Measurements from ENCODE around the gene PCDHGA3.
"Not testable (repeated sequence)": the region's sequence is repeated elsewhere in the genome, so short reads cannot be mapped to it uniquely, and the experiment has no call there.

PCDHGA3 gene

DNA sequence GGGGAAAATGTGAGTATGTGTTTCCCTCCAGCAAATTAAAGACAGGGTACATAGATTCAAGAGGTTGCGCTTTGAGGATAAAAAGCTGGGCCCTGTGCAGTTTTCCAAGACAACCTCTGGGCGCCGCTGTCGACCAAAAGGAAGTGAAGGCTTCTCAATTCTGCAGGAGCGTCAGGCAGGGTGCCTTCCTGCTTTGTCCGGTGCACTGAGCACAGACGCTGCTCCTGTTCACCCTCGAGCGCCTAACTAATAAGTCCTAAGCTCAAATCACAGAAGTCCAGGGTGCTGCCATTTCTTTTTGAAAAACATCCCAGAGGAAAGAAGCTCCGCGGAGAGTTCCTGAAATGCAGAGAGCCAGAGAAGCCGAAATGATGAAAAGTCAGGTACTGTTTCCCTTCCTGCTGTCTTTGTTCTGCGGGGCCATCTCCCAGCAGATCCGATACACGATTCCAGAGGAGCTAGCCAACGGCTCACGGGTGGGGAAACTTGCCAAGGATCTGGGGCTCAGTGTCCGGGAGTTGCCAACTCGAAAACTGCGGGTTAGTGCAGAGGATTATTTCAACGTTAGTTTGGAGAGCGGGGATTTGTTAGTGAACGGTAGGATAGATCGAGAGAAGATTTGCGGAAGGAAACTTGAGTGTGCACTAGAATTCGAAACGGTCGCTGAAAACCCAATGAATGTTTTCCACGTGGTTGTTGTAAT lies 6.4 kb downstream of the PCDHGA3 start, which contains the start of gene PCDHGB1:
Gene PCDHGB1 (plus strand): TSS at position 183 of the 703 bp plus-strand sequence. CDS start 162 bp downstream, at position 345.
- no peak for FAIRE-seq

DNA sequence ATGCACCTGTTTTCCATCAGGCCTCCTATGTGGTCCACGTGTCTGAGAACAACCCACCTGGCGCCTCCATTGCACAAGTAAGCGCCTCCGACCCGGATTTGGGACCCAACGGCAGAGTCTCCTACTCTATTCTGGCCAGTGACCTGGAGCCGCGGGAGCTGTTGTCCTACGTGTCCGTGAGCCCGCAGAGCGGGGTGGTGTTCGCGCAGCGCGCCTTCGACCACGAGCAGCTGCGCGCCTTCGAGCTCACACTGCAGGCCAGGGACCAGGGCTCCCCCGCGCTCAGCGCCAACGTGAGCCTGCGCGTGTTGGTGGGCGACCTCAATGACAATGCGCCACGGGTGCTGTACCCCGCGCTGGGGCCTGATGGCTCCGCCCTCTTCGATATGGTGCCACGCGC lies 8.0 kb downstream of the PCDHGA3 start:
- FAIRE-seq, result no peak

DNA sequence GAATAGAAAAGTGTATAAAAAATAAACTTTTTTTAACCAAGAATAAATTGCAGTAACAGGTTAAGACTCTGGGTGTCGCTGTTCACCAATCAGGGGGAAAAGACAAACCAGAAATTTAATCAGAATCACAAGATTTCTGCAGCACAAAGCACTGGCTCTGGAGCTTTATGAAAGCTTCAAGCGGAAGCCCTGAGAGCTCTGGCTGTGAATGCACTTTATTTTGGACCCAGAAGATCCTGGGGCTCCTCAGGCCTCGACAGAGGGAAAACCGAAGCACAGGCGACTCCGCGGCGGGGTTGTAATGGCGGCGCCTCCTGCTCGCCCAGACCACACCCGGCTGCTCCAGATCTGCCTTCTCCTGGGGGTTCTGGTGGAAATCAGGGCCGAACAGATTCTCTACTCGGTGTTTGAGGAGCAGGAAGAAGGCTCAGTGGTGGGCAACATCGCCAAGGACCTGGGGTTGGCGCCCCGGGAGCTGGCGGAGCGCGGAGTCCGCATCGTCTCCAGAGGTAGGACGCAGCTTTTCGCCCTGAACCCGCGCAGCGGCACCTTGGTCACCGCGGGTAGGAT lies 11.4 kb downstream of the PCDHGA3 start, which contains the start of gene PCDHGA4:
Gene PCDHGA4 (plus strand): TSS at position 122 of the 570 bp plus-strand sequence. CDS start 87 bp downstream, at position 209.
- FAIRE-seq, result no peak

DNA sequence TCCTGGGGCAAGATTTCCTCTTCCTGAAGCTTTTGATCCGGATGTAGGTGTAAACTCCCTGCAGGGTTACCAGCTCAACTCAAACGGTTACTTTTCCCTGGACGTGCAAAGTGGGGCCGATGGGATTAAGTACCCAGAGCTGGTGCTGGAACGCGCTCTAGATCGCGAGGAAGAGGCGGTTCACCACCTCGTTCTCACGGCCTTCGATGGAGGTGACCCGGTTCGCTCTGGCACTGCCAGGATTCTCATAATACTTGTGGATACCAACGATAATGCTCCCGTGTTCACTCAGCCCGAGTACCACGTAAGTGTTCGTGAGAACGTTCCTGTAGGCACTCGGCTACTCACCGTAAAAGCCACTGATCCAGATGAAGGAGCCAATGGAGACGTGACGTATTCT lies 12.0 kb downstream of the PCDHGA3 start:
- no peak for FAIRE-seq

DNA sequence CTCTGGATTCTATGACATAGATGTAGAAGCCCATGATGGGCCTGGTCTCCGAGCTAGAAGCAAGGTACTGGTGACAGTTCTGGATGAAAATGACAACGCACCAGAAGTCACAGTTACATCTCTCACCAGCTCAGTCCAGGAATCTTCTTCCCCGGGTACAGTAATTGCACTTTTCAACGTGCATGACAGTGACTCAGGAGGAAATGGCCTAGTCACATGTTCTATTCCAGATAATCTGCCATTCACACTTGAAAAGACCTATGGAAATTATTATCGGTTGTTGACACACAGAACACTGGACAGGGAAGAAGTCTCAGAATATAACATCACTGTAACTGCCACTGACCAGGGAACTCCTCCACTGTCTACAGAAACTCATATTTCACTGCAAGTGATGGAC lies 12.5 kb downstream of the PCDHGA3 start:
- no peak for FAIRE-seq

DNA sequence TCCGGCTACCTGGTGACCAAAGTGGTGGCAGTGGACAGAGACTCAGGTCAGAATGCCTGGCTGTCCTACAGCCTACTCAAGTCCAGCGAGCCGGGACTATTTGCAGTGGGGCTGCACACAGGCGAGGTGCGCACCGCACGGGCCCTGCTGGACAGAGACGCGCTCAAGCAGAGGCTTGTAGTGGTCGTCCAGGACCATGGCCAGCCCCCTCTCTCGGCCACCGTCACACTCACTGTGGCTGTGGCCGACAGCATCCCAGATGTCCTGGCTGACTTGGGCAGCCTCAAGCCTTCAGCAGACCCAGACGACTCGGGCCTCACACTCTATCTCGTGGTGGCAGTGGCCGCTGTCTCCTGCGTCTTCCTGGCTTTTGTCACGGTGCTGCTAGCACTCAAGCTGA lies 13.3 kb downstream of the PCDHGA3 start:
- FAIRE-seq, result no peak

DNA sequence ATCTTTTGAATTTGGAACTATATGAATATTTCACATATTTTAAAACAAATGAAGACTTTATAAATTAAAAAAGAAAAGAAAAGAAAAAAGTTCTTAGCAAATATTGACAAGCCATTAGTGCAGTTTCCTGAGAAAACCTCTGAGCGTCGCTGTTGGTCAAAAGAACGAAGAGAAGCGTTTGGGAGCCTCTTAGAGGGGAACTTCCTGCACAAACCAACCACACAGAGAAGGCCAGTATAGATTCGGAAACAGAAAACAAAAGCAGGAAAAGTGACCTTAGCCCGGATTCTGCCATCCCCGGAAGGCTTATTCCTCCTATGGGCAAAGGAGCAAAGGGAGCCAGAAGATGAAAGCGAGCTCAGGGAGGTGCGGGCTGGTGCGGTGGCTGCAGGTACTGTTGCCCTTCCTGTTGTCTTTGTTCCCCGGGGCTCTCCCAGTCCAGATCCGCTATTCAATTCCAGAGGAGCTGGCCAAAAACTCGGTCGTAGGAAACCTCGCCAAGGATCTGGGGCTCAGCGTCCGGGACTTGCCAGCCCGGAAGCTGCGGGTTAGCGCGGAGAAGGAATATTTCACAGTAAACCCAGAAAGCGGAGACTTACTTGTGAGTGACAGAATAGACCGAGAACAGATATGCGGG lies 16.3 kb downstream of the PCDHGA3 start, which contains the start of gene PCDHGB2:
Gene PCDHGB2 (plus strand): TSS at position 205 of the 637 bp plus-strand sequence. CDS start 142 bp downstream, at position 347.
- FAIRE-seq, result no peak

DNA sequence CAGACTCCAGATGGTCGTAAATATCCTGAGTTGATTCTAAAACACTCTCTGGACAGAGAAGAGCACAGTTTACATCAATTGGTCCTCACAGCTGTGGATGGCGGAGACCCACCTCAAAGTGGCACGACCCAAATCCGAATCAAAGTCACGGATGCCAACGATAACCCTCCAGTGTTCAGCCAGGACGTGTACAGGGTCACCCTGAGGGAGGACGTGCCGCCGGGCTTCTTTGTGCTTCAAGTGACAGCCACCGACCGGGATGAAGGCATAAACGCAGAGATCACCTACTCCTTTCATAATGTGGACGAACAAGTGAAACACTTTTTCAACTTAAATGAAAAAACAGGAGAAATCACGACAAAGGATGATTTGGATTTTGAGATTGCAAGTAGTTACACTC lies 17.1 kb downstream of the PCDHGA3 start:
- FAIRE-seq, result no peak

DNA sequence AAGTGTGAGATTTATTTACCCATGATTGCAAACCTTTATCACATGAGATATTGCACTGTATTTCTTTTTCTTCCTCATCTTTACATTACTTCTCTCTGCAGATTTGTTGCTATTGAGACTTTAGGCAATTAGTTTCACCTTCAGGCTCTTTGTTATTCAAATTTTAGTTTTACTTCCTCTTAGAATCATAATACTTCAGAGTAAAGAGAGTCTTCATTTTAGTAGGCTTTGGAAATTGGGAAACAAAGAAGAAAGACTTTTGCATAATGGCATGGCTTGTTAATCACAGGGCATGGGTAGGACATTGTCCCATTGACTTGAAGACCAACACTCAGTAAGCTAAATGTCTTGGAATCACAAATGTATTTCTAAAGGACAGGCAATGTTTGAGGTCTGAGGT lies 19.1 kb downstream of the PCDHGA3 start:
- FAIRE-seq, result no peak

DNA sequence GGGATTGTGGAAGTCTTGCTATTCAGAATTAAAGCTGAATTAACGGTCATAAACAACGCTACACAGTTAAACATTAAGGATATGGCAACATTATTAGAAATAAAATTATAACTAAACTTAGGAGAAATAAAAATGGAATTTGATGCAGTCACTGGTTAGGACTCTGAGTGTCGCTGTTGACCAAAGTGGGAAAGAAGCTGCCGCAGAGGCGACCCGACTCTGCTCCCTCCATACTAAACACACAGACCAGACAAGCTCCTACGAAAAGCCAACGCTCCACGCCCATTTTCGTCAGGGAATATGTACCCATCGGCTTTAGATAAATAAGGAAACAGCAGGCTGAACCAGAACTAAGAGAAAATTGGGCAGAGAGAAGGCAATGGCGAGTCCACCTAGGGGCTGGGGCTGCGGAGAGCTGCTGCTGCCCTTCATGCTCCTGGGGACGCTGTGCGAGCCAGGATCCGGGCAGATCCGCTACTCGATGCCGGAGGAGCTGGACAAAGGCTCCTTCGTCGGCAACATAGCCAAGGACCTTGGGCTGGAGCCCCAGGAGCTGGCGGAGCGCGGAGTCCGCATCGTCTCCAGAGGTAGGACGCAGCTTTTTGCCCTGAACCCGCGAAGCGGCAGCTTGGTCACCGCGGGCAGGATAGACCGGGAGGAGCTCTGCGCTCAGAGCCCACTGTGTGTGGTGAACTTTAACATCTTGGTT lies 20.5 kb downstream of the PCDHGA3 start, which contains the start of gene PCDHGA5:
Gene PCDHGA5 (plus strand): TSS at position 211 of the 709 bp plus-strand sequence. CDS start 169 bp downstream, at position 380.
- no peak for FAIRE-seq

DNA sequence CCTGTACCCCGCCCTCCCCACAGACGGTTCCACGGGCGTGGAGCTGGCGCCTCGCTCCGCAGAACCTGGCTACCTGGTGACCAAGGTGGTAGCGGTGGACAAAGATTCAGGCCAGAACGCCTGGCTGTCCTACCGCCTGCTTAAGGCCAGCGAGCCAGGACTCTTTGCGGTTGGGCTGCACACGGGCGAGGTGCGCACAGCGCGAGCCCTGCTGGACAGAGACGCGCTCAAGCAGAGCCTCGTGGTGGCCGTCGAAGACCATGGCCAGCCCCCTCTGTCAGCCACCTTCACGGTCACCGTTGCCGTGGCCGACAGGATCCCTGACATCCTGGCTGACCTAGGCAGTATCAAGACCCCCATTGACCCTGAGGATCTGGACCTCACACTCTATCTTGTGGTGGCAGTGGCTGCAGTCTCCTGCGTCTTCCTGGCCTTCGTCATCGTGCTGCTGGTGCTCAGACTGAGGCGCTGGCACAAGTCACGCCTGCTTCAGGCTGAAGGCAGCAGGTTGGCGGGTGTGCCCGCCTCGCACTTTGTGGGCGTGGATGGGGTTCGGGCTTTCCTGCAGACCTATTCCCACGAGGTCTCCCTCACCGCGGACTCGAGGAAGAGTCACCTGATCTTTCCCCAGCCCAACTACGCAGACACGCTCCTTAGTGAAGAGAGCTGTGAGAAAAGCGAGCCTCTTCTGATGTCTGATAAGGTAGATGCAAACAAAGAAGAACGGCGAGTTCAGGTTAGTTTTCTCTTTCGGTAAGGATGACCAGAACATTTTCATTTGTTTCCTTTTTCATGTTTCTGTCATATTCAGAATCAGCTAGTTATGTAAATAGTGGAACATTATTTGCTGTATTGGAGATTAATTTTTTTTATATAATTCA lies 22.6 kb downstream of the PCDHGA3 start:
- no peak for FAIRE-seq

DNA sequence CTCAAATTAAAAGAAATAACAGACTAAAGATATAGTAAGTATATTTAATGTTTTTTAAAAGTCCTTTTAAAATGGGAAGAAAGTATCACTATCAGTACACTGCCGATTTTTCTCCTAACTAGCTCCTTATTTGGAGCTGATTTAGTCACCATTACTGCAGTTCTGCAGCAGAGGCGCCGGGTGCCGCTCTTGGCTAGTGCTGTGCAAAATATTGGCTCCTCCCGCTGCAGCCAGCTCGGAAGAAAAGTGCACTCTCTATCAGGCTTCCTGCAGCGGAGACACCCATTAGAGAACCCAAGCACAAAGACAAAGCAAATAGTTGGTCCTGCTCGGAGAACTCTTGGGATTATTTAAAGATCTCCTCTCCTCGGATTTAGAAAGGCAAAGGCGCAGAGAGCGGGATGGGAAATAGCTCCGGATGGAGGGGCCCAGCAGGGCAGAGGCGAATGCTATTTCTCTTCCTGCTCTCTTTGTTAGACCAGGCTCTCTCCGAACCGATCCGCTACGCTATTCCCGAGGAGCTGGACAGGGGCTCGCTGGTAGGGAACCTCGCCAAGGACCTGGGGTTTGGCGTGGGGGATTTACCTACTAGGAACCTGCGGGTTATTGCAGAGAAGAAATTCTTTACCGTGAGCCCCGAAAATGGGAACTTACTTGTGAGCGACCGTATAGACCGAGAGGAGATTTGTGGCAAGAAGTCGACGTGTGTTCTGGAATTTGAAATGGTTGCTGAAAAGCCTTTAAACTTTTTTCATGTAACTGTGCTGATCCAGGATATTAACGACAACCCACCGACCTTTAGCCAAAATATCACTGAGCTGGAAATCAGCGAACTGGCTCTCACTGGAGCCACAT lies 26.6 kb downstream of the PCDHGA3 start, which contains the start of gene PCDHGB3:
Gene PCDHGB3 (plus strand): TSS at position 249 of the 855 bp plus-strand sequence. CDS start 153 bp downstream, at position 402.
- FAIRE-seq, result no peak

DNA sequence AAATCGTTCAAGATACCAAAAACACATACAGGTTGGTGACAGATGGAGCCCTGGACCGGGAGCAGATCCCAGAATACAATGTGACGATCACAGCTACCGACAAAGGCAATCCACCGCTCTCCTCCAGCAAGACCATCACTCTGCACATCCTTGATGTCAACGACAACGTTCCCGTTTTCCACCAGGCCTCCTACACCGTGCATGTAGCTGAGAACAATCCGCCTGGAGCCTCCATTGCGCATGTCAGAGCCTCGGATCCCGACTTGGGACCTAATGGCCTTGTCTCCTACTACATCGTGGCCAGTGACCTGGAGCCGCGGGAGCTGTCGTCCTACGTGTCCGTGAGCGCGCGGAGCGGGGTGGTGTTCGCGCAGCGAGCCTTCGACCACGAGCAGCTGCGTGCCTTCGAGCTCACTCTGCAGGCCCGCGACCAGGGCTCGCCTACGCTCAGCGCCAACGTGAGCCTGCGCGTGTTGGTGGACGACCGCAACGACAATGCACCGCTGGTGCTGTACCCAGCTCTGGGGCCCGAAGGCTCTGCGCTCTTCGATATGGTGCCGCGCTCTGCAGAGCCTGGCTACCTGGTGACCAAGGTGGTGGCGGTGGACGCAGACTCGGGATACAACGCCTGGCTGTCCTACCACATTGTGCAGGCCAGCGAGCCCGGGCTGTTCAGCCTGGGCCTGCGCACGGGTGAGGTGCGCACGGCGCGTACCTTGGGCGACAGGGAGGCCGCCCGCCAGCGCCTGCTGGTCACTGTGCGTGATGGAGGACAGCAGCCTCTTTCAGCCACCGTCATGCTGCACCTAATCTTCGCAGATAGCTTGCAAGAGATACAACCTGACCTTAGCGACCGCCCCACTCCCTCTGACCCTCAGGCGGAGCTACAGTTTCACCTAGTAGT lies 28.2 kb downstream of the PCDHGA3 start:
- no peak for FAIRE-seq

DNA sequence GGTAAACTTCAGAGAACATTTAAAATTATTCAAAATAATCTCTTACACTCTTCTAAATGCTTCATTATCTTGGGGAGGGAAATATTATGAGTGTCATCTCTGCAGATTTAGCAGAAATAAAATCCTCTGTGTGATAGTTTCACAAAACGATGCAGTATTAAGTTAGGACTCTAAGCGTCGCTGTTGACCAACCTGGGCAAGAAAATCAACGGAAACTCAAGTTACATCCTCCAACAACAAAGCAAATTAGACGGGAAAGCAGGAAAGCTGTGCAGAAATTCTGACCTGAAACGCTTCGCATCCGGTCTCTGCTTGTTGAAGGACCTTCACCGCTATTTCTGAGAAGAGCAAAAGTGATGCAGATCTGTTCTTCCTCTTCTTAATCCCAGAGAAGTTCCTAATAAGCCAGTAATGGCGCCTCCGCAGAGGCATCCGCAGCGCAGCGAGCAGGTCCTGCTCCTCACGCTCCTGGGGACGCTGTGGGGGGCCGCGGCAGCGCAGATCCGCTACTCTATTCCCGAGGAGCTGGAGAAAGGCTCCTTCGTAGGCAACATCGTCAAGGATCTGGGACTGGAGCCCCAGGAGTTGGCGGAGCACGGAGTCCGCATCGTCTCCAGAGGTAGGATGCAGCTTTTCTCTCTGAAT lies 30.2 kb downstream of the PCDHGA3 start, which contains the start of gene PCDHGA6:
Gene PCDHGA6 (plus strand): TSS at position 219 of the 645 bp plus-strand sequence. CDS start 193 bp downstream, at position 412.
- FAIRE-seq, result no peak

DNA sequence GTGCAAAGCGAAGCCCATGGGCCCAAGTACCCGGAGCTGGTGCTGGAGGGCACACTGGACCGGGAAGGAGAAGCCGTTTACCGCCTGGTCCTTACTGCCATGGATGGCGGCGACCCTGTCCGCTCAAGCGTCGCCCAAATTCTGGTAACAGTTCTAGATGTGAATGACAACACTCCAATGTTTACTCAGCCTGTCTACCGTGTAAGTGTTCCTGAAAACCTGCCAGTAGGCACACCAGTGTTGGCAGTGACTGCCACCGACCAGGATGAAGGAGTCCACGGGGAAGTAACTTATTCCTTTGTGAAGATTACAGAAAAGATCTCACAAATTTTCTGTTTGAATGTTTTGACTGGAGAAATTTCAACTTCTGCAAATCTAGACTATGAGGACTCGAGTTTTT lies 31.0 kb downstream of the PCDHGA3 start:
- FAIRE-seq, result no peak

DNA sequence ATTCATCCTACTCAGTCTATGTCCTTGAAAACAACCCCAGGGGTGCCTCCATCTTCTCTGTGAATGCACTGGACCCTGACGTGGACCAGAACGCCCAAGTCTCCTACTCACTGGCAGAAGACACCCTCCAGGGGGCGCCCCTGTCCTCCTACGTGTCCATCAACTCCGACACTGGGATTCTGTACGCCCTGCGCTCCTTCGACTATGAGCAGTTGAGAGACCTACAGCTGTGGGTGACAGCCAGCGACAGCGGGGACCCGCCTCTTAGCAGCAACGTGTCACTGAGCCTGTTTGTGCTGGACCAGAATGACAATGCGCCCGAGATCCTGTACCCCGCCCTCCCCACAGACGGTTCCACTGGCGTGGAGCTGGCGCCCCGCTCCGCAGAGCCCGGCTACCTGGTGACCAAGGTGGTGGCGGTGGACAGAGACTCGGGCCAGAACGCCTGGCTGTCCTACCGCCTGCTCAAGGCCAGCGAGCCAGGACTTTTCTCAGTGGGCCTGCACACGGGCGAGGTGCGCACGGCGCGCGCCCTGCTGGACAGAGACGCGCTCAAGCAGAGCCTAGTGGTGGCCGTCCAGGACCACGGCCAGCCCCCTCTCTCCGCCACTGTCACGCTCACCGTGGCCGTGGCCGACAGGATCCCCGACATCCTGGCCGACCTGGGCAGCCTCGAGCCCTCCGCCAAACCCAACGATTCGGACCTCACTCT lies 32.0 kb downstream of the PCDHGA3 start:
- FAIRE-seq, result not testable (repeated sequence)

DNA sequence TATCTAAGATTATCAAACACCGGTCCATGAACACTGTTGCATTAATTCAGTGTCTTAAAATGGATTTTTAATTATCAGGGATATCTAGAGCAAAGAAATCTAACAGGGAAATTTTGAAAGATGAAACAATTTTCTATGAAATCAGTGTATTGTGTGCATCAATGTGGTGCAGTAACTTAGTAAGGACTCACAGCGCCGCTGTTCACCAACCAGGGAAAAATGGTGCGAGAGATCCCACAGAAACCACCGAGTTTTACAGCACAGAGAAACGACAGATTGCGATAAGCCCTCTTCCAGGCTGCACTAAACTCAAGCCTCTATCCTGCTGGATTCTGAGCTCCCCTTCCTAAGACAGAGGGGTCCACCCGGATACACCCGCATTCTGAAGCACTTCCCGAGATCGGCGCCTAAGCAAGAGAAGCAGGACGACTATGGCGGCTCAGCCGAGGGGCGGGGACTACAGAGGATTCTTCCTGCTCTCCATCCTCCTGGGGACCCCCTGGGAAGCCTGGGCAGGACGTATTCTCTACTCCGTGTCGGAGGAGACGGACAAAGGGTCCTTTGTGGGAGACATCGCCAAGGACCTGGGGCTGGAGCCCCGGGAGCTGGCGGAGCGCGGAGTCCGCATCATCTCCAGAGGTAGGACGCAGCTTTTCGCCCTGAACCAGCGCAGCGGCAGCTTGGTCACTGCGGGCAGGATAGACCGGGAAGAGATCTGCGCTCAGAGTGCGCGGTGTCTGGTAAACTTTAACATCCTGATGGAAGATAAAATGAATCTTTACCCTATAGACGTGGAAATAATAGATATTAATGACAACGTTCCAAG lies 39.1 kb downstream of the PCDHGA3 start, which contains the start of gene PCDHGA7:
Gene PCDHGA7 (plus strand): TSS at position 274 of the 826 bp plus-strand sequence. CDS start 158 bp downstream, at position 432.
- no peak for FAIRE-seq
